Neural crest cell (in vitro differentiated cells): Measurements from ENCODE around the gene DEDD. TPM values are rescaled to one million over a fixed set of nuclear protein-coding genes. Genes with fewer than 3 reads are reported as not detected.

Experiments
- DNase-seq: peaks from one replicate; pipeline ENCODE4 v3.0.0; 2021; ENCODE audit warnings: low read depth, mixed read lengths, low spot score
- H3K27ac Mint-ChIP-seq: one replicate; pipeline ENCODE4 v1.8.0; 2021; ENCODE audit warnings: mild to moderate bottlenecking, mixed read lengths; ENCODE audit not compliant: unreplicated experiment
- H3K27me3 Mint-ChIP-seq: 2 replicates; pipeline ENCODE4 v1.8.0; 2021; ENCODE audit warnings: low read depth, mild to moderate bottlenecking, mixed read lengths
- H3K36me3 Mint-ChIP-seq: 2 replicates; pipeline ENCODE4 v1.8.0; 2021; ENCODE audit warnings: low read depth, mild to moderate bottlenecking, mixed read lengths
- H3K4me1 Mint-ChIP-seq: 2 replicates; pipeline ENCODE4 v1.8.0; 2021; ENCODE audit warnings: mixed read lengths
- H3K4me3 Mint-ChIP-seq: one replicate; pipeline ENCODE4 v1.8.0; 2021; ENCODE audit warnings: mild to moderate bottlenecking, mixed read lengths
- H3K9me3 Mint-ChIP-seq: 2 replicates; pipeline ENCODE4 v1.8.0; 2021; ENCODE audit warnings: mixed read lengths
- CTCF ChIP-seq: fragments of 200-600 bp; sonication (generic); conservative IDR thresholded peaks from 2 replicates; pipeline ENCODE4 v1.5.0; 2021; ENCODE audit warnings: antibody characterized with exemption, mild to moderate bottlenecking
- total RNA-seq: library from RNA; stranded (reverse); gene quantifications from 2 replicates; pipeline ENCODE4 v1.2.1, GENCODE V29; 2021

The DEDD gene
- total RNA-seq, 1 donor from 2014 or later, result 36.2 TPM

- H3K27me3 Mint-ChIP-seq, result no peaks in the 10 kb centered on the region
- H3K4me1 Mint-ChIP-seq, result peaks cover 36% of the 10 kb centered on the region
- peak; percentile 16 for DNase-seq
- peak; percentile 12 for TF ChIP-seq CTCF
- no peaks in the 10 kb centered on the region for H3K9me3 Mint-ChIP-seq
- H3K36me3 Mint-ChIP-seq, result peaks cover 5% of the 10 kb centered on the region
- H3K4me3 Mint-ChIP-seq, result peak overlapping the region; percentile 91
- peak overlapping the region; percentile 90 for H3K27ac Mint-ChIP-seq
These were observed 34.4 kb upstream of the DEDD start for GRCh38 chr1:161166669-161167548.

DNA sequence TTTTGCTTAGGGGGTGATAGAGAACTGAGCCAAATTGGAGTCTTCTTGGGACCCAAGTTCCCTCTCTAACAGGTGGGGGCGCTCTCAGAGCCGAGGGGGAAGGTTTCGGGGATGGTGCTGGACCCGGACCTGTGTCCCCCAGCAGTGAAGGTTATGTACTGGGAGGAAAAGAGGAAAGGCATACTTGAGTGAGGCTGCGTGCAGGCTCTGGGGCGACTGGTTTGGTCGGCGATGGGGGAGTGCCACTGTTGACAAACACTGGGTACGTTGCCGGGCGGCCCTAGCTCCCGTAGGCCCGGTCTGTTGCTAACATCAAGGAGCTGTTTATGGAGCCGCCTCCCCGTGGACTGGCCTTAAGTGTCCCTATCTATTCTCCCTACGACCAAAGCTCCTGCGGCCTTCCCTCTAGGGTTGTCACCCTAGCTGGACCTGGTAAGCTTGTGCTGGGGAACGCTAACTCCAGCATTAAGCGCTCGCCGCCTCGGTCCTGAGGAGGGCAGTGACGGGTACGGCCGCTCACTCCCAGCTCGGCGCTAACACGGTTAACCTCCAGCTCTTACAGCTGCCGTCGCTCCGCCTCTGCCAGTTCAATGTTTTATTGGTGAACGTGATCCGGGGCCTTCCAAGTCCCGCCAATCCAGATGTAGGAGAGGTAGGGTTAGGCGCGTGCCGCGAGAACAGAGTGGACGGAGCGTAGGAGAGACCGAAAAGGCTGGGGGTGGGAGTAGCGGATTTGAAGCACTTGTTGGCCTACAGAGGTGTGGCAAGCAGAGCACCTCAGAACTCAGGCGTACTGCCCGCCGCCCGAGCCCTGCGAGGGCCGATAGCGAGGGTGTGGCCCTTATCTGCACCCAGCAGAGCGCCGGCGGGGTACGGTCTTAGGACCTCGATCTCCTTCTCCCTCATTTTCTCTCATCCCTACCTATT, 33.5 kb upstream of the DEDD start, which contains the start of gene PPOX:
Gene PPOX, plus strand, starts transcription at position 685 of the 927 bp plus-strand sequence. CDS start 422 bp downstream, outside the sequence.
- peak within 1 kb of the TSS; percentile 95 for H3K27ac Mint-ChIP-seq
- peak within 1 kb of the TSS; percentile 94 for H3K4me3 Mint-ChIP-seq
- no peaks in the 10 kb centered on the region for H3K9me3 Mint-ChIP-seq

DNA sequence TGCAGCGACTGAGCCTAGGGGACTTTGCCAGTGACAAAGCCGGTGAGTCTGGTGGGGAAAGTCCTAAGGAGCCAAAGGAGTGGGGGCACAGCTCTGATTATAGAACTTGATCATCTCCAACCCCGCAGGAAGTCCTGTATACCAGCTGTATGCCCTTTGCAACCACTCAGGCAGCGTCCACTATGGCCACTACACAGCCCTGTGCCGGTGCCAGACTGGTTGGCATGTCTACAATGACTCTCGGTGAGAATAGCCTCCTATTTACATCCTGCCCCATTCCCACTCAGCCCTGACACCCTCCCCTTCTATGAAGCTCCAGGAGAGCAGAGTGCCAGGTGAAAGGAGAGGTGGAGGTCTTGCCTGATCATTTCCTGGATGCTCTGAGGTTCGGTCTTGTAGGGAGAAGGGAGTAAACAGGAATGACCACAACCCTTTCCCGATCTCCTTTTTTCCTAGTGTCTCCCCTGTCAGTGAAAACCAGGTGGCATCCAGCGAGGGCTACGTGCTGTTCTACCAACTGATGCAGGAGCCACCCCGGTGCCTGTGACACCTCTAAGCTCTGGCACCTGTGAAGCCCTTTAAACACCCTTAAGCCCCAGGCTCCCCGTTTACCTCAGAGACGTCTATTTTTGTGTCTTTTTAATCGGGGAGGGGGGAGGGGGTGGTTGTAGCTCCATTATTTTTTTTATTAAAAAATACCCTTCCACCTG, 32.6 kb upstream of the DEDD start:
- DNase-seq, result no peak
- H3K27ac Mint-ChIP-seq, result peak overlapping the region; percentile 12
- peaks cover 3% of the 10 kb centered on the region for H3K36me3 Mint-ChIP-seq
- no peak for TF ChIP-seq CTCF
- H3K4me1 Mint-ChIP-seq, result peaks cover 46% of the 10 kb centered on the region
- no peaks in the 10 kb centered on the region for H3K27me3 Mint-ChIP-seq
- no peaks in the 10 kb centered on the region for H3K9me3 Mint-ChIP-seq
- H3K4me3 Mint-ChIP-seq, result peak overlapping the region; percentile 94

More for the DNA sequence above, 33.5 kb upstream of the DEDD start, which contains the start of gene PPOX:
- TF ChIP-seq CTCF, result peak; percentile 57
- H3K36me3 Mint-ChIP-seq, result peaks cover 4% of the 10 kb centered on the region
- no peaks in the 10 kb centered on the region for H3K27me3 Mint-ChIP-seq
- H3K4me1 Mint-ChIP-seq, result peaks cover 41% of the 10 kb centered on the region
- peak; percentile 86 for DNase-seq

- no peak overlapping the region for H3K27ac Mint-ChIP-seq
- no peaks in the 10 kb centered on the region for H3K9me3 Mint-ChIP-seq
- peaks cover 3% of the 10 kb centered on the region for H3K36me3 Mint-ChIP-seq
- no peak for DNase-seq
- H3K27me3 Mint-ChIP-seq, result no peaks in the 10 kb centered on the region
- peak overlapping the region; percentile 94 for H3K4me3 Mint-ChIP-seq
- peaks cover 55% of the 10 kb centered on the region for H3K4me1 Mint-ChIP-seq
- TF ChIP-seq CTCF, result no peak
These were observed 31.3 kb upstream of the DEDD start for GRCh38 chr1:161163793-161164192.

DNA sequence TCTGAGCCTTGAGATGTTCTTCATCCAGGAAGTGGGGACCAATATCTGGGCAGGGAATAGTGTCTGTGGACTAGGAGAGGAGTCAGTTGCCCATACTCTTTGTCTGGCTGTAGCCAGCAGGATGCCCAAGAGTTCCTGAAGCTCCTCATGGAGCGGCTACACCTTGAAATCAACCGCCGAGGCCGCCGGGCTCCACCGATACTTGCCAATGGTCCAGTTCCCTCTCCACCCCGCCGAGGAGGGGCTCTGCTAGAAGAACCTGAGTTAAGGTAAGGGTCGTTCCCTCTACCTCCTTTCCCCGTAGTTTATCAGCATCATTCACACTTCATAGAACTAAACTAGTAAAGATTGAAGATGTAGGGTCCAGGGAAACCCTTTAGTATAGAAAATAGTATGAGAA, 30.3 kb upstream of the DEDD start:
- Mint-ChIP-seq H3K27ac (no peak overlapping the region), H3K4me1 (peaks cover 54% of the 10 kb centered on the region), H3K27me3 (no peaks in the 10 kb centered on the region), H3K4me3 (peak overlapping the region; percentile 94), H3K9me3 (no peaks in the 10 kb centered on the region), H3K36me3 (peaks cover 3% of the 10 kb centered on the region)
- no peak for DNase-seq
- no peak for TF ChIP-seq CTCF
